GM12865 (cell line): ENCODE measurements around the gene ATP1A4.

ENCODE experiments used
- DNase-seq: peaks from one replicate; pipeline ENCODE4 v3.0.0; 2010; ENCODE audit warnings: low read depth
- H3K4me3 ChIP-seq: 2 replicates; pipeline ENCODE4 v1.5.1; 2011; ENCODE audit warnings: mild to moderate bottlenecking, low read depth, low read length, control low read depth
- CTCF ChIP-seq: IDR thresholded peaks from 2 replicates; pipeline ENCODE4 v1.5.1; 2011; ENCODE audit warnings: low read length, control low read depth, low read depth, inconsistent platforms; ENCODE audit not compliant: insufficient read depth; ENCODE audit errors: missing control alignments

The ATP1A4 gene

GRCh38 chr1:160158031-160158430 is 6.6 kb downstream of the ATP1A4 start:
- no peak overlapping the region for H3K4me3 ChIP-seq
- no peak for DNase-seq
- no peak for TF ChIP-seq CTCF

GRCh38 chr1:160158534-160158933 is 7.1 kb downstream of the ATP1A4 start:
- DNase-seq: no peak
- H3K4me3 ChIP-seq: no peak overlapping the region
- TF ChIP-seq CTCF: no peak

DNA sequence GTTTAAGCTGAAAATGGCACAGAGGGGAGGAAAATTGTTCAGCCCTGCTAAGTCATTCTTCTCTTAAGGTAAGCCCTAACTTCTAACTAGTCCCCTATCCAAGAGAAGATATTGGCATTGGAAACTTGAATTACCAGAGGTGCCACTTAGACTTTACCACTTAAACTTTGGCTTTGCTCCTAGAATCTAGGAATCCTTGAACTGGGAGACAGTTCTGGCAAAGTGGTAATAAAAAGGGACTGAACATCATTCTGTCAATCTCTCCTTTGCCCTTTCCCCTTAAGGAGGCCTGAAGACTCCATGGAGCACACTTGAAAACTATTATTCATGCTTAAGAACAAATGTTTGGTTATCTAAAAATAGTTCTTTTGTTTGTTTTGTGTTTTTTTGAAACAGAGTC is 8.4 kb downstream of the ATP1A4 start:
- no peak for DNase-seq
- no peak for TF ChIP-seq CTCF
- no peak overlapping the region for H3K4me3 ChIP-seq

GRCh38 chr1:160161965-160162705 is 10.7 kb downstream of the ATP1A4 start:
- TF ChIP-seq CTCF: peak; percentile 52
- DNase-seq: peak; percentile 53

GRCh38 chr1:160162931-160163330 is 11.5 kb downstream of the ATP1A4 start:
- no peak overlapping the region for H3K4me3 ChIP-seq
- TF ChIP-seq CTCF: no peak
- no peak for DNase-seq

More at GRCh38 chr1:160161965-160162705, 10.7 kb downstream of the ATP1A4 start:
- no peak overlapping the region for H3K4me3 ChIP-seq

GRCh38 chr1:160163615-160164014 is 12.2 kb downstream of the ATP1A4 start:
- H3K4me3 ChIP-seq: no peak overlapping the region
- TF ChIP-seq CTCF: no peak
- no peak for DNase-seq

DNA sequence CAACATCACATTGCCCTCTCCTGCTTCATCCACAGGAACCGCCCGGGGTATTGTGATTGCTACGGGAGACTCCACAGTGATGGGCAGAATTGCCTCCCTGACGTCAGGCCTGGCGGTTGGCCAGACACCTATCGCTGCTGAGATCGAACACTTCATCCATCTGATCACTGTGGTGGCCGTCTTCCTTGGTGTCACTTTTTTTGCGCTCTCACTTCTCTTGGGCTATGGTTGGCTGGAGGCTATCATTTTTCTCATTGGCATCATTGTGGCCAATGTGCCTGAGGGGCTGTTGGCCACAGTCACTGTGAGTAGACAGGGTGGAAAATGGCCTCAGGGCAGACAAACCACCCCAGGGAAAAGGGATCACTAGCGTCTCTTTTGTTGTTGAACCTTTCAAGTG is 12.7 kb downstream of the ATP1A4 start:
- no peak for TF ChIP-seq CTCF
- no peak for DNase-seq
- no peak overlapping the region for H3K4me3 ChIP-seq
